Peyer's patch (tissue), 4 donors: ENCODE measurements around the gene CDKN2D. TPM values are rescaled to one million over a fixed set of nuclear protein-coding genes. Genes with fewer than 3 reads are reported as not detected.

Source experiments
- DNase-seq, 3 donors: peaks; one replicate each; pipeline ENCODE4 v3.0.0-alpha.2; 2017 to 2019
- H3K27ac ChIP-seq, 4 donors: fragments of 200-600 bp; sonication (generic); one replicate each; pipeline ENCODE4 v1.5.1; 2016 to 2019
- H3K27me3 ChIP-seq, 2 donors: fragments of 200-600 bp; sonication (generic); one replicate each; pipeline ENCODE4 v1.5.1; 2019
- H3K36me3 ChIP-seq, 3 donors: fragments of 200-600 bp; sonication (generic); one replicate each; pipeline ENCODE4 v1.5.1; 2016 to 2019
- H3K4me1 ChIP-seq, 4 donors: fragments of 200-600 bp; sonication (generic); one replicate each; pipeline ENCODE4 v1.5.1; 2016 to 2019
- H3K4me3 ChIP-seq, 4 donors: fragments of 200-600 bp; sonication (generic); 1 replicate in 3 of 4; 2 replicates in 1 of 4; pipeline ENCODE4 v1.5.1; 2016 to 2019; ENCODE audit warnings: mild to moderate bottlenecking in 1 of 4
- H3K9me3 ChIP-seq, 4 donors: fragments of 200-600 bp; sonication (generic); one replicate each; pipeline ENCODE4 v1.5.1; 2016 to 2019; ENCODE audit warnings: mild to moderate bottlenecking in 1 of 4
- POLR2A ChIP-seq, 2 donors: fragments of 450-650 bp; IDR thresholded peaks; one replicate each; pipeline ENCODE4 v1.5.1; 2017; ENCODE audit warnings: antibody characterized with exemption in 2 of 2, mild to moderate bottlenecking in 2 of 2, moderate library complexity in 2 of 2
- total RNA-seq, 4 donors: library from RNA; depleted of rRNA; stranded (reverse); fragments of >200 nt; gene quantifications; one replicate each; pipeline ENCODE4 v1.1.0, GENCODE V29; 2016
- TF ChIP-seq, protein P1 (sequence below), 6 experiments: fragments of 450-650 bp in 4 of 6; fragments of 200-600 bp in 2 of 6; sonication (generic) in 1 of 6; IDR thresholded peaks; one replicate each; pipeline ENCODE4 v1.5.1; 2017 to 2019; ENCODE audit warnings: antibody characterized with exemption in 6 of 6, mild to moderate bottlenecking in 3 of 6, moderate library complexity in 1 of 6

The CDKN2D gene
- total RNA-seq, 4 donors from 2014 or later = 3.3 to 7.7 (median 6.4) TPM

DNA sequence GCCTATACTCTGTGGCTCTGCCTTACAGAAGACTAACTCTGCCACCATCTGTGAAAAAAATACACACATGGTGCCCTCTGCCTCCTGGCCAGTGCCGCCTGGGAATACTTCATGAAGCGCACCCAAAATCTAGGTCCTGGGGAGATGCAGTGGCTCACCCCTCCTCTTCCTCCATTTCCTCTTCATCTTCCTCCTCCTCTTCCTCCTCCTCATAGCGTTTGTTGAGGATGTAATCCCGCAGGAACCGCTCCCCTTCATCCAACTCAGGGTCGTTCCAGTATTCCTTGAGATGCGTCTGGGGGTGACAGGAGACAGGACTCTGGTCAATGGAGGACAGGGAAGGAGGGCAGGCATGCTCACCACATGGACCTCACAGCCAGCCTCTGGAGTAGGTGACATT is 8.6 kb downstream of the CDKN2D start:
- Histone ChIP-seq H3K27ac (no peak overlapping the region), H3K4me1 (peaks cover 0 to 7% (median 6%) of the 10 kb centered on the region in 4 donors), H3K9me3 (no peaks in the 10 kb centered on the region), H3K36me3 (peaks cover 0 to 69% (median 0%) of the 10 kb centered on the region in 3 donors), H3K4me3 (no peak overlapping the region), H3K27me3 (no peaks in the 10 kb centered on the region)
- no peak for DNase-seq
- TF ChIP-seq, protein P1, sequence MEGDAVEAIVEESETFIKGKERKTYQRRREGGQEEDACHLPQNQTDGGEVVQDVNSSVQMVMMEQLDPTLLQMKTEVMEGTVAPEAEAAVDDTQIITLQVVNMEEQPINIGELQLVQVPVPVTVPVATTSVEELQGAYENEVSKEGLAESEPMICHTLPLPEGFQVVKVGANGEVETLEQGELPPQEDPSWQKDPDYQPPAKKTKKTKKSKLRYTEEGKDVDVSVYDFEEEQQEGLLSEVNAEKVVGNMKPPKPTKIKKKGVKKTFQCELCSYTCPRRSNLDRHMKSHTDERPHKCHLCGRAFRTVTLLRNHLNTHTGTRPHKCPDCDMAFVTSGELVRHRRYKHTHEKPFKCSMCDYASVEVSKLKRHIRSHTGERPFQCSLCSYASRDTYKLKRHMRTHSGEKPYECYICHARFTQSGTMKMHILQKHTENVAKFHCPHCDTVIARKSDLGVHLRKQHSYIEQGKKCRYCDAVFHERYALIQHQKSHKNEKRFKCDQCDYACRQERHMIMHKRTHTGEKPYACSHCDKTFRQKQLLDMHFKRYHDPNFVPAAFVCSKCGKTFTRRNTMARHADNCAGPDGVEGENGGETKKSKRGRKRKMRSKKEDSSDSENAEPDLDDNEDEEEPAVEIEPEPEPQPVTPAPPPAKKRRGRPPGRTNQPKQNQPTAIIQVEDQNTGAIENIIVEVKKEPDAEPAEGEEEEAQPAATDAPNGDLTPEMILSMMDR (IDR thresholded peaks at IDR 0.05) = no peak
- TF ChIP-seq POLR2A (IDR thresholded peaks at IDR 0.05) = no peak

DNA sequence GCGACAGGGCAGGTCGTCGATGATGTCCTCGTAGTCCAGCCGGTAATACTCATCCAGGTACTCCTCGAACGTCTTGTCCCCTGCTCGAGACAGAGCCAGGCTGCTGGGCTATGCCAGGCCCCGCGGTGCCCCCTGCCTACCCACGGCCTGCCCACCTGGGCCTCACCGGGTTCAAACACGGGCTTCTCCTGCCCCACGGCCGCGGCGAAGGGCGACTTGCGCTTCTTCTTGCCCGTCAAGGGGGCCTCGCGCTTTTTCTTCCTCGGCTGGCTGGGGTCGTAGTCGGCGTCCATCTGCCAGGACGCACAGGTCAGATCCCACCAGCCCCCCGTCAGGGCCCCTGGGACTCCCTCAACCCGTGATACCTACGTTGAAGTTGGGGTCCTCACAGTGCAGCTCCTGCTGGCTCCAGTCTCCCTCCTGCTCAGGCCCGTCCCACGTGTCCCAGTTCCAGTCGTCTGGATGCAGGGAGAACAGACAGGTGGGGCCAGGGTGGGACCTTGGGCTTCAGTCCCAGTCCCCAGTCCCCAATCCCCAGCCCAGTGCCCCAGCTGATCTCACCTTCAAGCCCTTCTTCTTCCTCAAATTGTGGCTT is 11.1 kb downstream of the CDKN2D start:
- peaks cover 0 to 90% (median 0%) of the 10 kb centered on the region in 3 donors for H3K36me3 ChIP-seq
- no peak for DNase-seq
- no peak for TF ChIP-seq POLR2A (IDR thresholded peaks at IDR 0.05)
- TF ChIP-seq, protein P1 (IDR thresholded peaks at IDR 0.05) = no peak
- H3K27ac ChIP-seq = no peak overlapping the region
- no peak overlapping the region for H3K4me3 ChIP-seq
- no peaks in the 10 kb centered on the region for H3K27me3 ChIP-seq
- no peaks in the 10 kb centered on the region for H3K9me3 ChIP-seq
- peaks cover 0 to 21% (median 13%) of the 10 kb centered on the region in 4 donors for H3K4me1 ChIP-seq

DNA sequence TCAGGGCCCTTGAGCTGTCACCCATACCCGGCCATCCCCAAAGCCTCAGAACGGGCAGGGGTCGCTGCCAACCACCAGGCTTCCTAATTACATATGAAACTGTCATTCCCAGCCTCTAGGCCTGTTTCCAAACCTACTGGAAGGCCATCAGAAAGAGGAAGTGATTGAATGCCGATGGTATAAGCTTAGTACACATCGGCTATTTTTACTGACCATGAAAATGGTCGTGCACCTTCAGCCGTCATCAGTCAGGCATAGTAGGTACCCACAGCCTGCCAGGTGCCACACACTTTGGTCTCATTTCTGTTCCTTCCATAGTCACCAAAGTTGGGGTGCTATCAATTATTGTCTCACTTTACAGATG is 13.2 kb downstream of the CDKN2D start:
- Histone ChIP-seq H3K36me3 (peaks cover 0 to 94% (median 0%) of the 10 kb centered on the region in 3 donors), H3K27ac (peak overlapping the region in 2 of 4 donors; percentile 32 to 84), H3K27me3 (no peaks in the 10 kb centered on the region), H3K9me3 (no peaks in the 10 kb centered on the region), H3K4me3 (no peak overlapping the region), H3K4me1 (peaks cover 0 to 29% (median 27%) of the 10 kb centered on the region in 4 donors)
- DNase-seq = no peak
- no peak for TF ChIP-seq POLR2A (IDR thresholded peaks at IDR 0.05)
- TF ChIP-seq, protein P1 (IDR thresholded peaks at IDR 0.05) = no peak

DNA sequence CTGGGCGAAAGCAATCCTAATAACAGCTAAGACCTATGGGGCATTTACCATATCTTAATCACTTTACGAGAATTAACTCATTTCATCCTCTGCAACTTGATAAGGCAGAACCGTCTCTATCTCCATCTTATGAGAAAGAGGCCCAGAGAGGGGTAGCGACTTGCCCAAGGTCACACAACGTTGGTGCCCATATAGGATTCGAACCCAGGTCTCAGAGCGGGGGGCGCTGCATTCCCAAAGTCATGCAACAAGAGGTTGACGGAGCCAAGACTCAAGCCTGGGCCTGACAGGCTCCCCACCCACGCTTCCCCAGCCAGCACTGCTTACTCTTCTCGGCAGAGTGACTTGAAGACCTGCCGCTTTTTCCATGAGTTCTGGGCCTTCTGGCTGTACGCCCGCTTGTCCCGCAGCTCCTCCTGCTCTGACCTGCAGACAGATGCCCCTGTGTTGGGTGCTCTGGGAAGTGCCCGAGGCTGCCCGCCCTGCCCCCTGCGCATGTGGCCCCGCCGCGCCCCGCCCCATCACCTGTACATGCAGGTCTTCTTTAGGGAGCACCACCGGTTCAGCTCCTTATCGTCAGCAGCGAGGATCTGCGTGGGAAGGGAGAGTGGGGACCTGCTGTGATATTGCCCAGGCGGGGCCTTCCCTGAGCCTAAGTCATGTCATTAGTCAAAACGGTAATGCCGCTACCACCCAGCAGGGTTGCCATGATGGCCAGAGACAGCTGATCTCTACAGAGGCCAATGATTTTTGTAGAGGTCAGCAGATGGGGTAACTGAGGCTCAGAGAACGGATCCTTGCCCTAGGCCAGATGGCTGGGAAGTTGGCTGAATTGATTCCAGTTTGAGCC is 13.8 kb downstream of the CDKN2D start:
- peaks cover 0 to 32% (median 29%) of the 10 kb centered on the region in 4 donors for H3K4me1 ChIP-seq
- H3K9me3 ChIP-seq = no peaks in the 10 kb centered on the region
- H3K27me3 ChIP-seq = no peaks in the 10 kb centered on the region
- H3K27ac ChIP-seq = peak overlapping the region in 3 of 4 donors; percentile 42 to 84 (median 56)
- no peak for DNase-seq
- TF ChIP-seq, protein P1 (IDR thresholded peaks at IDR 0.05) = no peak
- TF ChIP-seq POLR2A (IDR thresholded peaks at IDR 0.05) = no peak
- H3K4me3 ChIP-seq = no peak overlapping the region
- peaks cover 0 to 94% (median 0%) of the 10 kb centered on the region in 3 donors for H3K36me3 ChIP-seq

DNA sequence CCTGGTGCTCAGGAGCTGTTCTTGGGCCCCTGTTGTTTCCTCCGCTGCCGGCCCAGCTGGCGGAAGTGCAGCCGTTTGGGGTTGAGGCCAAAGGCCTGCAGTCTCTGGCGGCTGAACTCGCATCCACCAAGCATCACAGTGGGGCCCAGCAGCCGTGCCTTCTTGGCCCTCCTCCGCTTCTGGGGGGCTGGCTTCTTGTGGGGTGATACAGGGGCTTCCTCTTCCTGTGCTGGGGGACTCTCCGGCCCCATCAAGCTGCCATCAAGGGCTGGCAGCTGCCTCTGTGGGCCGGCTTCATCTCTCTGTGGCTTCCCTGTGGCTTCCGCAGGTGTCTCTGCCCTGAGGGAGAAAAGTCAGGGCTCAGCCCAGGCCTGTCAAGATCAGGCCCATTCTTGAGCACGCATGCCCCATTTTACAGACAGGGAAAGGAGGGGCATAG is 14.8 kb downstream of the CDKN2D start:
- H3K27me3 ChIP-seq = no peaks in the 10 kb centered on the region
- H3K9me3 ChIP-seq = no peaks in the 10 kb centered on the region
- H3K4me1 ChIP-seq = peaks cover 0 to 41% (median 29%) of the 10 kb centered on the region in 4 donors
- peak overlapping the region; percentile 42 to 84 (median 56) for H3K27ac ChIP-seq
- peaks cover 0 to 94% (median 0%) of the 10 kb centered on the region in 3 donors for H3K36me3 ChIP-seq
- no peak overlapping the region for H3K4me3 ChIP-seq
- peak in 2 of 3 donors; percentile 81 to 86 for DNase-seq
- TF ChIP-seq, protein P1 (IDR thresholded peaks at IDR 0.05) = no peak
- TF ChIP-seq POLR2A (IDR thresholded peaks at IDR 0.05) = no peak
